Aorta (tissue), 5 donors: ENCODE results near the gene NLRP5. TPM values are rescaled to one million over a fixed set of nuclear protein-coding genes. Genes with fewer than 3 reads are reported as not detected.
"Not testable (repeated sequence)": the region's sequence is repeated elsewhere in the genome, so short reads cannot be mapped to it uniquely, and the experiment has no call there.

ENCODE experiments used
- ATAC-seq: fragments of 200-7000 bp; cut with Tn5 transposase; one replicate; pipeline ENCODE4 v1.9.1; 2022; ENCODE audit warnings: moderate library complexity; ENCODE audit not compliant: low FRiP score
- DNase-seq, 2 donors: peaks; one replicate each; pipeline ENCODE4 v3.0.0-alpha.2; 2020
- H3K27ac ChIP-seq, 2 donors: one replicate each; pipeline ENCODE4 v1.5.1; 2013; ENCODE audit warnings: low read length in 2 of 2, mild to moderate bottlenecking in 2 of 2, moderate library complexity in 2 of 2, control low read depth in 1 of 2, inconsistent platforms in 1 of 2, low read depth in 1 of 2
- H3K27me3 ChIP-seq, 2 donors: one replicate each; pipeline ENCODE4 v1.6.1; 2013; ENCODE audit warnings: control low read depth in 1 of 2, low read length in 1 of 2, mild to moderate bottlenecking in 1 of 2, moderate library complexity in 1 of 2; ENCODE audit not compliant: insufficient read depth in 2 of 2, control insufficient read depth in 1 of 2
- H3K36me3 ChIP-seq, 2 donors: one replicate each; pipeline ENCODE4 v1.6.1; 2013; ENCODE audit warnings: control low read depth in 1 of 2, low read length in 1 of 2, mild to moderate bottlenecking in 1 of 2; ENCODE audit not compliant: insufficient read depth in 2 of 2, control insufficient read depth in 1 of 2
- H3K4me1 ChIP-seq, 2 donors: one replicate each; pipeline ENCODE4 v1.6.1; 2013; ENCODE audit warnings: low read length in 2 of 2, control low read depth in 1 of 2, mild to moderate bottlenecking in 1 of 2, moderate library complexity in 1 of 2; ENCODE audit not compliant: insufficient read depth in 2 of 2, control insufficient read depth in 1 of 2
- H3K4me3 ChIP-seq, 2 donors: one replicate each; pipeline ENCODE4 v1.5.1; 2013; ENCODE audit warnings: low read length in 2 of 2, control low read depth in 1 of 2, mild to moderate bottlenecking in 1 of 2
- H3K9me3 ChIP-seq: one replicate; pipeline ENCODE4 v1.6.1; 2013; ENCODE audit warnings: mild to moderate bottlenecking, low read length; ENCODE audit not compliant: control insufficient read depth
- WGBS, 2 donors: extraction: QIAGEN DNeasy Blood & Tissue Kit; methylation state at CpG; one replicate each; pipeline ENCODE4 v1.1.7; 2013; 5-methylcytosine and 5-hydroxymethylcytosine counted together
- intact Hi-C, 2 donors: fragments of 100-400 bp; cut with DNase I; formaldehyde crosslinking; loops; one replicate each; pipeline versions ENCODE4 v1.14.2 to v1.15.0; 2022
- polyA plus RNA-seq, 2 donors: library from polyadenylated mRNA; stranded (reverse); fragments of 200-250 nt; gene quantifications; one replicate each; pipeline ENCODE4 v1.2.3, GENCODE V29; 2013
- total RNA-seq, 2 donors: library from RNA; stranded (reverse); fragmentation: NEBNext Ultra II Directional; extraction: Animal tissue kit (Norgen Biotek cat#: 25700); gene quantifications; one replicate each; pipeline ENCODE4 v1.2.1, GENCODE V29; 2021
- donor health status: healthy with polysubstance abuse.
- donor health status: Bipolar disorder and iron deficiency.
- donor health status: DM: no; HTN: no; CAD: no.
- donor health status: DM: no; HTN: no; CAD: no.
- donor health status: DM: yes; HTN: yes; CAD: no.

Gene NLRP5
- total and polyA plus RNA-seq, 4 donors = not detected

- H3K4me1 ChIP-seq = no peaks in the 10 kb centered on the region
- no peaks in the 10 kb centered on the region for H3K27me3 ChIP-seq
- H3K36me3 ChIP-seq = peaks cover 0 to 7% of the 10 kb centered on the region in 2 donors
- intact Hi-C loops = no loop called here
- H3K27ac ChIP-seq = no peak overlapping the region
- no peak overlapping the region for H3K4me3 ChIP-seq
- H3K9me3 ChIP-seq = no peaks in the 10 kb centered on the region
- no peak for ATAC-seq
- 71 to 76% methylated on average over 10 of the region's 10 CpGs for WGBS, 2 donors
- DNase-seq = no peak
These were observed 104.5 kb downstream of the NLRP5 start for GRCh38 chr19:56091066-56091490.

- no peak overlapping the region for H3K27ac ChIP-seq
- no peaks in the 10 kb centered on the region for H3K4me1 ChIP-seq
- H3K36me3 ChIP-seq = peaks cover 0 to 7% of the 10 kb centered on the region in 2 donors
- intact Hi-C loops = no loop called here
- no peaks in the 10 kb centered on the region for H3K9me3 ChIP-seq
- DNase-seq (no peak), ATAC-seq (no peak)
- WGBS, 2 donors = 91 to 92% methylated on average over 38 of the region's 38 CpGs
- no peaks in the 10 kb centered on the region for H3K27me3 ChIP-seq
- no peak overlapping the region for H3K4me3 ChIP-seq
These were observed 105.4 kb downstream of the NLRP5 start for GRCh38 chr19:56091751-56092546.

GRCh38 chr19:56092685-56093631, 106.4 kb downstream of the NLRP5 start:
- DNase-seq (no peak), ATAC-seq (no peak)
- no peaks in the 10 kb centered on the region for H3K9me3 ChIP-seq
- intact Hi-C loops = no loop called here
- H3K4me1 ChIP-seq = no peaks in the 10 kb centered on the region
- H3K27ac ChIP-seq = no peak overlapping the region
- H3K36me3 ChIP-seq = peaks cover 0 to 7% of the 10 kb centered on the region in 2 donors
- WGBS, 2 donors = 98% methylated on average over 32 of the region's 32 CpGs
- no peak overlapping the region for H3K4me3 ChIP-seq
- no peaks in the 10 kb centered on the region for H3K27me3 ChIP-seq

- Histone ChIP-seq H3K27ac (no peak overlapping the region), H3K9me3 (no peaks in the 10 kb centered on the region), H3K27me3 (no peaks in the 10 kb centered on the region), H3K36me3 (peaks cover 0 to 3% of the 10 kb centered on the region in 2 donors), H3K4me1 (no peaks in the 10 kb centered on the region), H3K4me3 (no peak overlapping the region)
- intact Hi-C loops = no loop called here
- ATAC-seq (no peak), DNase-seq (no peak)
- 83% methylated on average over 9 of the region's 9 CpGs for WGBS, 2 donors
These were observed 107.9 kb downstream of the NLRP5 start for GRCh38 chr19:56094449-56094848.

GRCh38 chr19:56096665-56097064, 110.1 kb downstream of the NLRP5 start:
- intact Hi-C loops = no loop called here
- no peaks in the 10 kb centered on the region for H3K27me3 ChIP-seq
- WGBS, 2 donors = 91 to 92% methylated on average over 13 of the region's 13 CpGs
- no peak for DNase-seq
- H3K4me3 ChIP-seq = no peak overlapping the region
- H3K9me3 ChIP-seq = no peaks in the 10 kb centered on the region
- no peak for ATAC-seq
- H3K27ac ChIP-seq = no peak overlapping the region
- peaks cover 0 to 4% of the 10 kb centered on the region in 2 donors for H3K36me3 ChIP-seq
- no peaks in the 10 kb centered on the region for H3K4me1 ChIP-seq

GRCh38 chr19:56097306-56097705, 110.7 kb downstream of the NLRP5 start:
- Histone ChIP-seq H3K4me1 (no peaks in the 10 kb centered on the region), H3K9me3 (no peaks in the 10 kb centered on the region), H3K36me3 (peaks cover 0 to 4% of the 10 kb centered on the region in 2 donors), H3K27me3 (no peaks in the 10 kb centered on the region), H3K27ac (no peak overlapping the region), H3K4me3 (no peak overlapping the region)
- no peak for ATAC-seq
- 90 to 91% methylated on average over 23 of the region's 23 CpGs for WGBS, 2 donors
- no peak for DNase-seq
- intact Hi-C loops = no loop called here

- intact Hi-C loops = no loop called here
- no peaks in the 10 kb centered on the region for H3K9me3 ChIP-seq
- ATAC-seq (no peak), DNase-seq (no peak)
- peaks cover 0 to 4% of the 10 kb centered on the region in 2 donors for H3K36me3 ChIP-seq
- H3K4me3 ChIP-seq = no peak overlapping the region
- H3K27me3 ChIP-seq = no peaks in the 10 kb centered on the region
- 89 to 91% methylated on average over 7 of the region's 7 CpGs for WGBS, 2 donors
- no peaks in the 10 kb centered on the region for H3K4me1 ChIP-seq
- H3K27ac ChIP-seq = no peak overlapping the region
These were observed 111.2 kb downstream of the NLRP5 start for GRCh38 chr19:56097776-56098175.

- H3K27ac ChIP-seq, H3K36me3 ChIP-seq, H3K4me3 ChIP-seq, H3K27me3 ChIP-seq, H3K4me1 ChIP-seq, ATAC-seq, H3K9me3 ChIP-seq, intact Hi-C loops, DNase-seq: not testable (repeated sequence)
- 95 to 98% methylated on average over 21 of the region's 21 CpGs for WGBS, 2 donors
These were observed 111.7 kb downstream of the NLRP5 start for GRCh38 chr19:56098237-56098636.
